ENCODE results near the gene PADI1.

- TF ChIP-seq CTCF (conservative IDR thresholded peaks at IDR 0.05 in 1 of 2, IDR thresholded peaks at IDR 0.05 in 1 of 2; ENCODE audit: extremely low read depth in 1 of 2, insufficient read depth in 1 of 2, low read depth in 1 of 2, low read length in 2 of 2), result no peak
- no peak for TF ChIP-seq EZH2 (IDR thresholded peaks at IDR 0.05; ENCODE audit: borderline replicate concordance, low read length)
Observed at GRCh38 chr1:17187051-17187450, 17.9 kb upstream of the PADI1 start.

Measured in mammary epithelial cell (primary cell).